Fibroblast of mammary gland (primary cell): Measurements from ENCODE around the gene ULK4.
"Not testable (repeated sequence)": the region's sequence is repeated elsewhere in the genome, so short reads cannot be mapped to it uniquely, and the experiment has no call there.

ENCODE experiments used
- DNase-seq: peaks from one replicate; pipeline ENCODE4 v3.0.0-alpha.2; 2010; ENCODE audit warnings: low read depth
- H3K4me3 ChIP-seq: 2 replicates; pipeline ENCODE4 v1.5.1; 2011; ENCODE audit warnings: low read depth, mild to moderate bottlenecking, low read length, moderate library complexity; ENCODE audit not compliant: control insufficient read depth
- TF ChIP-seq, protein P1 (sequence below): conservative IDR thresholded peaks from 2 replicates; pipeline ENCODE4 v1.5.1; 2011; ENCODE audit warnings: low read depth, low read length, inconsistent platforms; ENCODE audit not compliant: control insufficient read depth, insufficient read depth

Gene ULK4

GRCh38 chr3:41711651-41712050 lies 250.3 kb downstream of the ULK4 start:
- no peak overlapping the region for H3K4me3 ChIP-seq
- DNase-seq: peak; percentile 82
- TF ChIP-seq, protein P1, sequence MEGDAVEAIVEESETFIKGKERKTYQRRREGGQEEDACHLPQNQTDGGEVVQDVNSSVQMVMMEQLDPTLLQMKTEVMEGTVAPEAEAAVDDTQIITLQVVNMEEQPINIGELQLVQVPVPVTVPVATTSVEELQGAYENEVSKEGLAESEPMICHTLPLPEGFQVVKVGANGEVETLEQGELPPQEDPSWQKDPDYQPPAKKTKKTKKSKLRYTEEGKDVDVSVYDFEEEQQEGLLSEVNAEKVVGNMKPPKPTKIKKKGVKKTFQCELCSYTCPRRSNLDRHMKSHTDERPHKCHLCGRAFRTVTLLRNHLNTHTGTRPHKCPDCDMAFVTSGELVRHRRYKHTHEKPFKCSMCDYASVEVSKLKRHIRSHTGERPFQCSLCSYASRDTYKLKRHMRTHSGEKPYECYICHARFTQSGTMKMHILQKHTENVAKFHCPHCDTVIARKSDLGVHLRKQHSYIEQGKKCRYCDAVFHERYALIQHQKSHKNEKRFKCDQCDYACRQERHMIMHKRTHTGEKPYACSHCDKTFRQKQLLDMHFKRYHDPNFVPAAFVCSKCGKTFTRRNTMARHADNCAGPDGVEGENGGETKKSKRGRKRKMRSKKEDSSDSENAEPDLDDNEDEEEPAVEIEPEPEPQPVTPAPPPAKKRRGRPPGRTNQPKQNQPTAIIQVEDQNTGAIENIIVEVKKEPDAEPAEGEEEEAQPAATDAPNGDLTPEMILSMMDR: no peak

- peak; percentile 83 for DNase-seq
- H3K4me3 ChIP-seq: no peak overlapping the region
- TF ChIP-seq, protein P1: no peak
These were observed 251.1 kb downstream of the ULK4 start for GRCh38 chr3:41710646-41711388.

- H3K4me3 ChIP-seq, DNase-seq: not testable (repeated sequence)
These were observed 252.7 kb downstream of the ULK4 start for GRCh38 chr3:41709213-41709612.

- DNase-seq: no peak
- TF ChIP-seq, protein P1: no peak
- no peak overlapping the region for H3K4me3 ChIP-seq
These were observed 253.7 kb downstream of the ULK4 start for GRCh38 chr3:41708176-41708575.

GRCh38 chr3:41705893-41706292 lies 256.0 kb downstream of the ULK4 start:
- no peak overlapping the region for H3K4me3 ChIP-seq
- DNase-seq: no peak

DNA sequence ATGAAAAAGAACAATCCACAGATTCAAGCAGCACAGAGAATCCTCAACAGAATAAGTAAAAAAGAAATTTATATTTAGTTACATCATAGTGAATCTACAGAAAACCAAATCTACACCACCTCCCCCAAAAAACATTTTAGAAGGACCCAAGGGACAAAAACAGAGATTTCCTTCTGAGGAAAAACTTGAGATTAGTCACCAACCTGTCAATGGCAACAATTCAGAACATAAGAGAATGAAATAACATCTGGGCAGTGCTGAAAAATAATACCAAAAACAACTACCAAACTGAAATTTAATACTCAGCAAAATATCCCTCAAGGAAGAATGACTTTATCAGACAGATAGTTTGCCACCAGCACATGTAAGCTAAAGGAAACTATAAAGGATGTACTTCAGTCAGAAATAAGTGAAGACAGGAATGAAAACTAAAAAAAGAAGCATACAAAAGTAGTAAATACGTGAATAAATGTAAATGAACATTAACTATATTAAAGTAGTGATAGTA lies 260.7 kb downstream of the ULK4 start:
- H3K4me3 ChIP-seq: no peak overlapping the region
- DNase-seq: peak; percentile 52
- TF ChIP-seq, protein P1: no peak

More at GRCh38 chr3:41705893-41706292, 256.0 kb downstream of the ULK4 start:
- TF ChIP-seq, protein P1: no peak

- DNase-seq: no peak
- H3K4me3 ChIP-seq: no peak overlapping the region
- TF ChIP-seq, protein P1: no peak
These were observed 261.7 kb downstream of the ULK4 start for GRCh38 chr3:41700155-41700554.
